IPS-NIHi7 (cell line): ENCODE measurements around the gene MPPED1.

Experiments
- DNase-seq: peaks from one replicate; pipeline ENCODE4 v3.0.0; 2012; ENCODE audit warnings: mixed read lengths; ENCODE audit errors: extremely low spot score

The MPPED1 gene

DNA sequence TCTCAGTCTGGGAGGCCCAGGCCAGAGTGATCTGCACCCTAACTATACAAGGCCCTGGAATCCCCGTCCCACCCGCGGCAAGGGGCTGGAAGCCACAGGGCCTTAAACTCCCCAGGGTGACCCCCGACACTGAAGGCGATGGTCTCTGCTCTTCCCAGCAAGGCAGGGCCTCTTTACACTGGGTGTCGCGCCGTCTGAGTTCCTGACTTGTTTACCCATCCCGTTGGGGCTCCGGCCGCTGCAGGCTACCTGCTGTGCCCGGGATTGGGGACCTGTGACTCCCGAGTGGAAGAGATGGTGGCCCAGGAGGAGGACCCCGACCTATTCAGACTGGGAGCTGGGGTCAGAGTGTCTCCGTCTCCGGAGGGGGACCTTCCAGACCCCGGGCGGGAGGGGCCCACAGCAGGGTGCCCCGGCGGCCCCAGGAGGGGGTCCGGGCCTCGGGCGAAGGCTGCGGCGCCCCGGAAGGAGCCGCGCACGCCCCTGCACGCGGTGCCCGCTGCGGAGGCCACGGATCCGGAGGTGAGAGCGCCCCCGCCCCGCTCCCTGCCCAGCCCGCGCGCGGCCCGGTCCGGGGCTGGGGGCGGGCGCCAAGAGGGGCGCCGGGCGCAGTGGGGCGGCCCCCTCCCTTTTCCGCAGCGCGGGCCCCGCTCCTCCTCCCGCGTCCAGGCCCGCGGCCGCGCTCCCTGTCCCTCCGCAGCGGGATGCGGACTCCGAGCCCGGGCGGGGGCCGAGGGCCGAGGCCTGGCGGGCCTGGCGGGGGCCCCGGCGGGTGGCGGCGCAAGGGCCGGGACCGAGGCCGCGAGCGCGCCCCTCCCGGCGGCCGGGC lies 560 bp upstream of the MPPED1 start:
- no peak for DNase-seq

DNA sequence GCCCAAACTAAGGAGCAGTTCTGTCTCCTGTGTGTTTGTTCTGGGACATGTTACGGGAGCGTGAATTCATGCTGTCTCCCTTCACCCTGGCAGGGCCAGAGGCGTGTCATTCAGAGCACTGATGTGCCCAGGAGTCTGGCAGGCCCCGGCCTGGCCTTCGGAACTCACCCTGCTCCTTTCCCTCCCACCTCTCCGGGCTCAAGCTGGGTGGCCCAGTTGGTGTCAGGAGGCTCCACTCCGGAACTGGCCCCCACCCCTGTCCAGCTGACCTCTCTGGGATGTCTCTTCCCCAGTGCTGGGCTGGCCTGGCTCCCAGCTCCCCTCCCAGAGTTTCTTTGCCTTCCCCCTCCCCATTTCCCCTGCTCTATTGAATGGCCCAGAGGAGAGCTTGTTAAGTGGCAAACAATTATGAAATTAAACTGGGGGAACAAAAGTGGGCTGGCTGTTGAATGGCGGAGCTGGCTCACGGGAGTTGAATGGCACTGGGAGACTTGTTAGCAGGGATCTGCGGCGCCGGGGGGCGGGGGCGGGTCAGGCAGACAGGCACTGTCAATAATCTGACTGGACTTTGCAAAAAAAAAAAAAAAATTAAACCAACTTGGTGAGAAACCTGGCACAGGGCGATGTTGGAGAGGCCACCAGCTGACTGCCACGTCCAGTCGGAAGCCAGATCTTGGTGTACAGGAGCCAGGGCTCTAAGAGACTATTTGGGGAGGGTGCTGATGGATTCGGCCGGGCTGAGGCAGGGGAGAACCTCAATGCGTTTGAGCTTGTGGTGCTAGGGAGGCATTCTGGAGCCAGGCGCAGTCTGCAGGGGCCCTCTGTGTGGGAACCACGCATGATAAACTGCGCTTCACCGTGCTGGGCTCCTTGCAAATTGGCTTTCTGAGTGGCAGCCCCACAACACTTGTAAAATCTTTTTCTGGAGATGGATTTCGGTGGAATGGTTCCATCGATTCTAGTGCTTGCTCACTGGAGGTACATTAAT lies 1.3 kb downstream of the MPPED1 start:
- no peak for DNase-seq

DNA sequence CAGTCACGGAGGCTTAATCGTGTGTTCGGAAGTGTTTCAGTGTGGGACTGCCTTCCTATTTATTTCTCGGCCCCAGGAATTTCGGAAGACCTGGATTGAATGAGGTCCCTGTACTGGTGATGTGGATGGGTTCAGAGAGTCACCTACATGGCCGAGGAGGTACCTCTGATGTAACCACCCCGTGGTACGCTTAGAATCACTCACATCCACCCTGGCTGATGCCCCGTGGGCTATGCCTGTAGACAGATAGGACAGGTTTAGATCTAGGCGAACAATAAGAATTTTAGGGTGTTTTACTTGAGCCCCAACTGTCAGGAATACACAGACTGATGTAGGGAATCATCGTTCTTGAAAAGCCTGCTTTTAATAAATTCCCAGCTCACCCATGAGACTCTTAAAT lies 2.0 kb downstream of the MPPED1 start:
- no peak for DNase-seq

DNA sequence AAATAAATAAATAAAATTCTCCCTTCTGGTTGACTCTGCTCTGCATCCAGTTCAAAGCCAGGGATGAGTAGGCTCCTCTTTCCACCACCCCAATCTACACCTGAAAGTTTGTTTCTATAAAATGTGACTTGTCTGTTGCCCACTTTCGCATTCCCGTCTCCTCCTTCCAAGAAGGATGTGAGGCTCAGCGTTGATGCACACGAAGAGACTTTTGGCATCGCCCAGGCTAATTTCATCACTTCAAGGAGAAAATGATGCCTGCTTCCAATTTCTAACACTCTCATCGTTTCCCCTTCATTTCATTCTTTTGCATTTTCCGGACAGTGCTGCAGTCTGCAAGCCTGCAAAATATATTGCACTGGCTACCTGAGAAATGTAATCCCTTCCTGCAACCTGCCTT lies 3.9 kb downstream of the MPPED1 start:
- DNase-seq = no peak

DNA sequence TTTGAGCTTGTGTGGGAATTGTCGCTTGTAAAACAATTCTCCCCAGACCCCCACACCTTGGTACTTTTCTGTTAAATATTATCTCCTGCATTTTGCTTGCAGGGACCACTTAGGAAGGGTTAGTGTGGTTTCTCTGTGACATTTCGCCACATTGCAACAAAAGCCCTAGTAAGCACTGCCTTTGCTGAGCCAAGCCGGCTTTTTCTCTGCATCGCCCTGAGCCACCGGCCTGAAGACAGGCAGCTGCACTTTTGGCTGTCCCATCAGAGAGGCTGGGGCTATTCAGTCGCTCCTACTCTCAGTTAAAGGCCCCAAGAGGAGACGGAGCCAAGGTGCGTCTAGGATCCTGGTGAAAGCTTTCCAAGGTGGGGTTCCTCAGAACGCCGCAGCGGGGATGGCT lies 5.7 kb downstream of the MPPED1 start:
- DNase-seq = no peak

DNA sequence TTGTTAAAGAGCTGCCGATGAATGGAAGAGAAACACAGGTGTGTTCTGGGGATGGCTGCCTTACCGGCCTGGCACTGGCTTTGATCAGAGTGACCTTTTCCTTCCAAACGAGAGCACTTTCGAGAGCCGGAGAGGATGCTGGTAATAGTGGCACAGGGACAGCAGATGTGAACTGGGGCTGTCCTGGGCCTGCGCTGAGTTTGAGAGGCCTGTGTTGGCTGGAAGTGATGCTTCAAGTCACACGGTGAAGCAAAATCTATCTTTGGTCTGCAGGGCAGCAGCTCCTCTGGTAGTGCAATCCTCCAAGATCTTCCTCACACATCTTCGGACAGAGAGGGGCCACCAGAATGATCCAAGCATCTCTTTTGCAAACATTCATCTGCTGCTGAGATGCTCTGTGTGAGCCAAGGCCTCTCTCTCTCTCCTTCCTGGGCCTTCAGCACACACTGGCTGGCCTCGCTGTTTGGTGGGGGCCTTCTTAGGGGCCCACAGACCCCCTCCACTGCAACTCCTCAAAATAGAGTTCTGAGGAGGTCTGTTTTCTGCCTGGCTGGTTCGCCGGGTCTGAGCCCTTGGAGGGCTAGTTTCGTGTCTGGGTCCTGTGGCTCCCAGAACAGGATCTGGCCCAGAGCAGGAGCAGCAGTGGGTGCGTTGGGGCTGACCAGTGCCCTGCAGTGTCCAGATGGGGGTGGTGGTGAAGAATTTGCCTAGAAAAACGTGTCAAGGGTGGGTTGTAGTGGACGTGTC lies 6.4 kb downstream of the MPPED1 start:
- DNase-seq = no peak

DNA sequence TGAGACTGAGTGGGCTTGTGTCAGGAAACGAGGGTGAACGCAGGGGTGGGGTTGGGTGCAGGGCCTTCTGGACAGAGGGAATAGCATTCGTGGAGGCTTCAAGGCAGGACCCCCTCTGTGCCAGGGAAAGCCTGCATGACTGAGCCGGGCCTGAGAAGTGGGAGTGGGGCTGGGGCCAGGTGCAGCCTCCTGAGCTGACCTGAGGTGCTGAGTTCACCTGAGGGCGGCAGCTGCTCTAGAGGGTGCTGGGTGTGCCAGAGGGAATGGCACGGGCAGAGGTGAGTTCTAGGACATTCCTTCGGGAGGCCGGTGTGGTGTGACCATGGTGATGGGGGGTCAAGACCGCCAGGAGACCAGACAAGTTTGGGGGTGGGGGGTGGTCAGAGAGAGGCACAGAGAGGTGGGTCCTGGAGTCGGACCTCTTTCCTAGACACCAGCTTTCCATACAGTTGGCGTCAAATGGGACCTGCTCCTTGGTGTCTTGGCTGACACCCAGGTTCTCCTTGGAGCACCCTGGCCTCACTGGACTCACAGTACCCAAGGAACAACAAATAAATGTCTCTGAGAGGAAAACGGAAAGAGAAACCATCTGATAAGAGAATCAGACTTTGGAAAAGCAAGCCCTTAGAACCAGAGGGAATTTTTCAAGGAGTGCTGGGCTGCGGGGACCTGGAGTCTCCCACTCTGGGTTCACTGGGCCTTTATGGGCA lies 7.7 kb downstream of the MPPED1 start:
- no peak for DNase-seq

DNA sequence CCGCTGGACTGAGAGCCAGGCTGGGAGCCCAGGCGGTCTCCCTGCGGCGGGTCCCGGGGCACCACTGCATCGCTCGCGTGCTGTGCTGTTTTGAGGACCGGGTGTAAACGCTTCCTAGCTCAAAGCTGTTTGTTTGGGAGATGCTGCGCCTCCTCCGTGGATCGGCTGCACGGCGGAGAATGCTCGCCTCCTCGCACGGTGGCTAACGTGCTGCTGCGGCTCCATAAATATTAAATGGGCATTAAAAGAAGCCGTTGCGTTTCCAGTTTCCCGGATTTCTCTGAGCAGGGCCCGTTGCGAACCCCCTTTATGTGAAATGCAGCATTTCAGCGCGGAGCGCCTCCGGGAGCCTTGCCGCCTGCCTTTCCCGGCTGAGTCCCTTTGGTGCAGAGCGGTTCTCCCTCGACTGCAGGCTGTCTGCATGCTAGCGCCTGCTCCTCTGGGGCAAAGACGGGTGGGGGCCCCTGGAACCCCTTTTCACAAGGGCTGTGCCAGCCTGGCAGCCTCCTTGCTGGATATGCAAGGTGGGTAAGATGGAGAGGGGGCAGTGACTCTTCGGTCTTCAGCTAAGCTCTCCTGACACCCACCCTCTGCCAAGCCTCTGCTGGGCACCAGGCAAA lies 9.3 kb downstream of the MPPED1 start:
- DNase-seq = no peak

DNA sequence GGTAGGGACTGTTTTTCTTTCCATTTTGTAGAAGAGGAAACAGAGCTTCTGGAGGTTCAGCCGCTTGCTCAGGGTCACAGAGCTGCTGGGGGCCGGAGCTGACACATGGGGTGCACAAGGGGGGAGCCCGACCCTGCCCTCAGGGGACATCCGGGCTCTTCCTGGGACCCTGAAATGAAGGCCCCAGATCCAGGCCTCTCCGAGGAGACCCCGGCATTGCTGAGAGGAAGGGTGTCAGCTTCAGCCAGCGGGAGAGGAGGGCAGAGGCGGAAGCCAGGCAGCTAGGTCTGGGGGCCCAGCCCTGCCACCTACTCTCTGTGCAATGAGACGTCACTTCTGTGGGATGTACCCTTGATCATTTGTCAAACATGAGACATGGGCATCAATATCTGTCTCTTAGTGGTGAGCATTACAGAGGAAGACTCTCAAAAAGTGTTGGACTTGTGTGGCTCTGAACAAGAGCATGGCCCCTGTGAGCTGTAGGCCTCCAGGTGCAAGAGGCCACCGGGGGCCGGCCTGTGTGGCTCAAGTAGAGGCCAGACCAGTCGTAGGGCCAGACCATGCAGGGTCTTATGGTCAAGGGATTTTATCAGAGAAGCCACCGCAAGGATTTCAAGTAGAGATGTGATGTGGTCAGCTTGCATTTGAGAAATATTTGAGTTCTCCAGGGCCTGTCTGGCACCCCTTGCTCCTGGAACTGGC lies 10.3 kb downstream of the MPPED1 start:
- no peak for DNase-seq

DNA sequence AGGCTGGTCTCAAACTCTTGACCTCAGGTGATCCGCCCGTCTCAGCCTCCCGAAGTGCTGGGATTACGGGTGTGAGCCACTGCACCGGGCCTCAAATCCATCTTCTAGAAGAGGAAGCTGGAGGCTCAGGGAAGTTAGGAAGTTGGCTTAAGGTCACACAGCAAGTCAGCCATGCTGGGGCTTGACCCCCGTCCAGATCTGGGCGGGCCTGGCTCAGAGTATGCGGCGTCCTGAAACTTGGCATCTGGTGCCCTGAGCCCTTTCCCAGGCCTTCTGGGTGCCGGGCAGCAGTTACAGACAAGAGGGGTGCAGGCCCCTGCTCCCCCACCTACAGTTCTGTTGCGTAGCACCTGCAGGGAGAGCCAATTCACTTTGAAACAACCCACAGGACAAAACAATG lies 11.2 kb downstream of the MPPED1 start:
- DNase-seq = no peak

DNA sequence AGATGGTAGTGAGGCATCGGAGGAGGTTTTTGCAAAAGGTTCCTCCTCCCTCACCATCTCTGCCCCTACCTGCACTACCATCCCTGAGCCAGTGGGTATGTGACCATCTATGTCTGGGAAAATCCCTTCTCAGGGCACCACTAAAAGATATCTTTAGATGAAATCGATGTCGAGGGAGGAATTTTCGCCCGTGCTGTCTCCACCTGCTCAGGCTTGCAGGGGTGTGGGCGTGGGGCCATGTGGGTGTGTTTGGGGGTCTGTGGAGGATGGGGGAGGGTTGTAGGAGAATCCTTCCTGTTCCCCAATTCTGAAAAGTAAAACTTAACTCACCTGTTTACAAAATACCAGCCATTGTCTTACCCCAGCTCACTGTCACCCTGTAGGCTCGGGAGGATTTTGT lies 12.4 kb downstream of the MPPED1 start:
- DNase-seq = no peak

DNA sequence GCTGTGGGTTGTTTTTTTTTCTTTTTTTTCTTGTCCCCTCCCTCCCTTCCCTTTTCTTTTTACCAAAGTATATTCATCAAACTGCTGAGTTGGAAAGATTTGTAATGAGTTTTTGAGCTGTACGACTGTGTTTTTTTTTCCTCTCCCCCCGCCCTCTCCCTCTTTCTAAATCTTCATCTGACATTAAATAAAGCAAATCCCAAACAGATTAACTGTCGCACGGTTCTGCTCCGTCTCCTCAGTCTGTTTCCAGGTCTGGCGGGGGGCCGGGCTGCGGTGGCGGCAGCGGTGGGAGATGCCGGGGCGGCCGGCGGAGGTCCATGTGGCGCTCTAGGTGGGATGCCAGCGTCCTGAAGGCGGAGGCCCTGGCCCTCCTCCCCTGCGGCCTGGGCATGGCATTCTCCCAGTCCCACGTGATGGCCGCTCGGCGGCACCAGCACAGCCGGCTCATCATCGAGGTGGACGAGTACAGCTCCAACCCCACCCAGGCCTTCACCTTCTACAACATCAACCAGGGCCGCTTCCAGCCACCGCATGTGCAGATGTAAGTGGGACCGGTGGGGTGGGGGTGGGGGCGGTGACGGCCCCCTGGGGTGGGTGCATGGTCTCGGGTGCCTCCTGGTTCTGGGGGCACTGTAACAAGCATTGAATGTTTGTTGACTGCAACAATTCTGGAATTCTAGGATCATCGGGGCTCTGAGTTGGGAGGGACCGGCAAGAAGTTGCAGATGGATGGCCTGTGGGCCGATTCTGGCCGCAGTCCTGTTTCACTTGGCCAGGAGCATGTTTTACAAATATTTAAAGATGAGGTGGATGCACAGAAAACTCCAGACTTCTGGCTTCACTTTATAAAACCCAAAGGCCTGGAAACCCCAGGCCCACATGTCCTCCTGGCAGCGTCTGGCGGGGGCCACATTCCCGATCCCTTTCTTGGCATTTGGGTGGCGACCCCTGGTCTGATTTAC lies 13.1 kb downstream of the MPPED1 start:
- no peak for DNase-seq

DNA sequence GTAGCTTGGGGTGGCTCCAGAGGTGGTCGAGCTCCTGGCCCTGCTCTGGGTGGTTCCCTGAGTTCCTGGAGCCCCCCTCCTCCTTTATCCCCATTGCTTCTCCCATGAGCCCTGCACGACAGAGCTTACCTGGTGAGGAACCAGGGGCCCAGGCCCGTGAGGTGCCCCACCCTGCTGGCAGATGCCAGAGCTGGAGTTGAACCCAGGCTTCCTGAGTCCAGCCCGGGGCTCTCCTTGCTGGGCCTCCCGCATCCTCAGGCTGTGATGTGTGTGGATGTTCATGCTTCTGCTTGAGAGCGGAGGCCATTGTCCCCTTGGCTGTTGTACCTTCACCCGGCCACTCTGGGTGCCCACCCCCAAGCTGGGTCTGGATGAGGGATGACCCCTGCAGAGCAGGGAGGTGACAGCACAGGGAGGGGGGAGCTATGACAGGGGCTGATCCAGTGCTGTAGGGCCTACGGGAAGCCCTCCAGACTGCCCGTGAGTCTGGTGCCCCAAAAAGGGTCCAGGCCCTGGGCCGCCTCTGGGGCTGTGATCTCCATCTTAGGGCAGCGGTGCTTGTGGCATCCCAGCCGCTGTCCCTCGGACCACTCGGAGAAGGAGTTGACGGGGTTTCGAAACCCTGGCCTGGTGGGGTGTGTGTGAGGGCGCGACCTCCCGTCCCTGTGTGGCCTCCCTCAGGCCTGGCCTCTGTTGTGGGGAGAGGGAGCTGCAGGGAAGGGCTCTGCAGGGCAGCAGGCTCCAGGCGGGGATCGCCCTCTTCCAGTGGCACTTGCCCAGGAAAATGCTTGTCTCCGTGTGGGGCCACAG lies 14.4 kb downstream of the MPPED1 start:
- DNase-seq = no peak

DNA sequence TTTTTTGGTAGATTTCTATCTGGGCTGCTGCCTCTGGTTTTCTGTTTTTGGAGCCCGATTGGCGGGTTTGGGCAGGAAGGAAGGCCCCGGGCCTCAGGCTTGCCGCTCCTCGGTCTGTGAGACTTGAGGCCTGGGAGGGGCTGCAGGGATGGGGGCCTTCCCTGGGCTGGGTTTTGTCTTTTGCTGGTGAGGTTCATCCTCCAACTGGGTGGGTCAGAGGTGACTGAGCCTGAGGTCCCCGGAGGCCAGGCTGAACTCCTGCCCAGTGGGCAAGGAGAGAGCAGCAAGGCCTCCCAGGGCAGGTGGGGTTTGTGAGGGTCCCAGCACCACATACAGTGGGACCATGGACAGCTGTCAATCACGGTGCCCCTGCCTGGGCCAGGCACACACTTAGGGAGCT lies 15.0 kb downstream of the MPPED1 start:
- no peak for DNase-seq

DNA sequence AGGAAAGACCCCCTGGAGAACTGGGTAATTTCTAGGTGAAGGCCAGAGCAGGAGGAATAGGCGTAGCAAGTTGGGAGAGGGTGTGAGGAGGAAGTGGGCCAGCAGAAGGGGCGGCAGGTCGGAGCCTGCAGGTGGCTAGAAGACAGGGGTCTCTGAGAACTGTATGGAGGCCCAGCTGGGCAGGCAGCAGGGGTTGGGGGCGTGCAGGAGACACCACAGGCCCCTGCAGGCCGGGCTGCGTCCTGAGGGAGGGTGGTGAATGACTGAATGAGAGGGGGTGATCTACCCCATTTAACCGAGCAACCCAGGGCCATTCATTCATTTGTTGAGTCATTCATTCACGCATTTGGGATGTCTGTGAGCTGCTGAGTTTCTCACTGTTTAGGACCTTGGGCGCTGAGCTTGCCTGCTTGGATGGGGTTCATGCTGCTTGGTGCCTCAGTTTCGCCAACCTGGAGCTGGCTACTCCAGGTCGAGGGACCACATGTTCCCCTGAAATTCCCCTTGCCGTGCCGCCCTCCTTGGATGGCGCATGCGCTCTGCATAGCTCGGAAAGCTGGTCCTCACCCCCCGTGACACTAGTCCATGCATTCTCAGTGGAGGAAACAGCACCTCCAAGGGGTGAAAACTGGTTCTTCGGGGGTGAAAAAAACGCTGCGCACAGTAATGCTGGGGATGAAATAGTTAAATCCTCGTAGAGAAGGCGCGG lies 15.6 kb downstream of the MPPED1 start:
- peak; percentile 34 for DNase-seq

DNA sequence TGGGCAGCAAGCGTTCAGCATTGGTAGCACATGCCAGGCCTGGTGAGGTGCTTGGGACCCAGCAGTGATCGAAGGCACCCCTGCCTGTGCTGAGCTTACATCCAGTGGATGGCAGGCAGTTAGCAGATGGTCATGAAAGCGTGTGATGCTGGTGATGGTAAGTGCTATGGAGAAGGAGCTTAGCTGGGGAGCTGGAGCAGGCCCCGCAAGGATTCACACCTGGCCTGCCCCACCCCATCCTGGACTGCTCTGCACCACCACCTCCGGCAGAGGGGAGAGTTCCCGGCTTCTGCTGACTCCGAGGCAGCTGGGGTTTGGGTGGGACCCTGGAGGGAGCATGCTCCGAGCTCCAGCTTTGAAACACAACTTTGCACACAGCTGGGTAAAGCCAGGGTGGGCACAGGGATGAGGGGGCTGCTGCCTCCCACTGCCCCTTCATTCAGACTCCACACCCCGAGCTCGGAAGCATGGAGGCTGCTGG lies 16.2 kb downstream of the MPPED1 start:
- no peak for DNase-seq

DNA sequence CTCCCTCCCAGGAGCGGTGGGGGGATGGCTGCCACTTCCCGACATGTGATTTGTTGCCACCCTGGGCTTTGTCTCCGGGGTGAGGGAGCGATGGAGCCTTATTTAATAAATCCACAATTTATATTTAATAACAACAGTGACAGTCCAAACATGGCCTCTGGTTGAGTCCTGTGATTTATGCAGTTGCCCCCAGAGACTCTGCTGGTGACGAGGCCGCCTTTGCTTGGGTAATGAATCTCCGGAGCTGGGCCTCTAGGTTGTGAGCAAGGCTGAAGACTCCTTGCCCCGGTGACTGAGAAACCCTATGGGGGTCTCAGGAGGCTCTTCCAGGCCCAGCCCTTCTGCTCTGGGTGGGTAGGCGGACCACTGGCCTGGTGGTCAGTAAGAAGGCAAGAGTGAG lies 16.7 kb downstream of the MPPED1 start:
- DNase-seq = no peak

DNA sequence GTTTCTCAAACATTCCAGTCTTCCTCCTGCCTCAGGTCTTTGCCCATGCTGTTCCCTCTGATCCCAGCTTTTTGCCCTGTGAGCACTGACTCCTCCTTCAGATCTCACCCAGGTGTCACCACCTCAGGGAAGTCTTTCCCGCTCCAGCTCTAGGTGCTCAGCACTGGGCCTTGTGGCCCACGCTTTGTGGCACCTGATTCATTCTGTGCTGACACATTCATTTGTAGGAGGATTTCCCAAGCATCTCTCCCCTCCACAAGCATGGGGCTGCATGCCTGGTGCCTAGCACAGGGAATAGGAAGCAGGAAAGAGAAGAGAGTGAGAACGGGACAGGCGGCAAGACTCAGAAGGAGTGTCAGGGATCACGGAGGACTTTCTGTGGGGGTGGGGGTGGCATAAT lies 17.6 kb downstream of the MPPED1 start:
- DNase-seq = no peak
